HepG2 (cell line): Measurements from ENCODE around the gene AFF4. TPM values are rescaled to one million over a fixed set of nuclear protein-coding genes. Genes with fewer than 3 reads are reported as not detected.

ENCODE experiments used
- ATAC-seq: fragments of 200-7000 bp; cut with Tn5 transposase; 3 replicates; pipeline ENCODE4 v1.9.1; 2020; ENCODE audit warnings: mild to moderate bottlenecking, moderate library complexity
- BruUV-seq: library from RNA; stranded (reverse); fragments of 400-500 nt; replicated peaks from 2 replicates; lab custom pipeline; 2021; lab: Mats Ljungman, UMichigan
- CTCF ChIA-PET: fragments of 300-600 bp; formaldehyde crosslinking; extraction: SDS; loops from one replicate; lab custom pipeline; 2021; ENCODE audit warnings: low total read pairs, inconsistent platforms, low intra/inter-chr PET ratio; lab: Yijun Ruan, JAX
- POLR2A ChIA-PET: fragments of 350-600 bp; sonication (Branson Sonifier 250); formaldehyde crosslinking; loops from one replicate; lab custom pipeline; 2020; ENCODE audit warnings: antibody characterized with exemption, inconsistent platforms; lab: Yijun Ruan, JAX
- DNase-seq: peaks from one replicate; pipeline ENCODE4 v3.0.0-alpha.2; 2015; ENCODE audit warnings: low spot score
- FAIRE-seq: peaks from 3 replicates; lab custom pipeline; 2011; peaks lifted over from hg19 to GRCh38; lab: Jason Lieb, UNC
- H2AFZ ChIP-seq: one replicate; pipeline ENCODE4 v1.6.1; 2011; ENCODE audit warnings: low read length, inconsistent platforms
- H3K27ac ChIP-seq: fragments of 300-600 bp; 3 replicates; pipeline ENCODE4 v1.8.0; 2011; ENCODE audit warnings: mixed run types, mild to moderate bottlenecking, mixed read lengths, low read length, inconsistent platforms; ENCODE audit not compliant: insufficient read depth; ENCODE audit errors: extremely low read length
- H3K27me3 ChIP-seq, 2 experiments: fragments of 200-600 bp in 1 of 2; 2 replicates in 1 of 2; 3 replicates in 1 of 2; pipeline versions ENCODE4 v1.6.0 to v1.8.0; 2011; ENCODE audit warnings: low read length in 2 of 2, mild to moderate bottlenecking in 2 of 2, moderate library complexity in 2 of 2, inconsistent platforms in 1 of 2; ENCODE audit not compliant: insufficient read depth in 2 of 2, control insufficient read depth in 1 of 2
- H3K36me3 ChIP-seq, 2 experiments: fragments of 200-600 bp in 1 of 2; replicated peaks in 1 of 2; 2 replicates in 1 of 2; 3 replicates in 1 of 2; pipeline versions ENCODE4 v1.5.1 to v1.8.0; 2011; ENCODE audit warnings: low read length in 2 of 2, inconsistent platforms in 1 of 2; ENCODE audit not compliant: insufficient read depth in 2 of 2, control insufficient read depth in 1 of 2
- H3K4me1 ChIP-seq: 2 replicates; pipeline ENCODE4 v1.5.1; 2012; ENCODE audit warnings: low read length, inconsistent platforms; ENCODE audit not compliant: insufficient read depth
- H3K4me2 ChIP-seq: 2 replicates; pipeline ENCODE4 v1.6.0; 2011; ENCODE audit warnings: low read depth, low read length, inconsistent platforms
- H3K4me3 ChIP-seq, 3 experiments: fragments of 200-600 bp in 1 of 3; sonication (generic), shearing (Covaris generic) in 1 of 3; replicated peaks in 1 of 3; 2 replicates each; pipeline ENCODE4 v1.5.1; 2011 to 2016; ENCODE audit warnings: low read length in 3 of 3, inconsistent platforms in 2 of 3, low read depth in 2 of 3, mild to moderate bottlenecking in 2 of 3, control low read depth in 1 of 3, mixed read lengths in 1 of 3; ENCODE audit not compliant: insufficient read depth in 1 of 3
- H3K79me2 ChIP-seq: one replicate; pipeline ENCODE4 v1.6.1; 2011; ENCODE audit warnings: low read length, inconsistent platforms; ENCODE audit not compliant: insufficient read depth
- H3K9ac ChIP-seq: 2 replicates; pipeline ENCODE4 v1.6.0; 2011; ENCODE audit warnings: mild to moderate bottlenecking, low read depth, low read length, inconsistent platforms; ENCODE audit not compliant: insufficient read depth
- H3K9me3 ChIP-seq: 2 replicates; pipeline ENCODE4 v1.5.1; 2012; ENCODE audit warnings: mild to moderate bottlenecking, low read length
- H4K20me1 ChIP-seq: 2 replicates; pipeline ENCODE4 v1.6.0; 2011; ENCODE audit warnings: inconsistent platforms, mild to moderate bottlenecking, low read length, moderate library complexity; ENCODE audit not compliant: insufficient read depth
- BCL6 ChIP-seq: IDR thresholded peaks from 2 replicates; pipeline ENCODE4 v1.6.1; 2016; ENCODE audit warnings: missing genetic modification reagents, missing compliant biosample characterization
- GATAD1 ChIP-seq: IDR thresholded peaks from 2 replicates; pipeline ENCODE4 v1.6.1; 2016; ENCODE audit warnings: missing genetic modification reagents, missing compliant biosample characterization
- MAZ ChIP-seq, 2 experiments: sonication (generic) in 1 of 2; formaldehyde crosslinking in 1 of 2; IDR thresholded peaks; 2 replicates each; pipeline versions ENCODE4 v1.5.0 to v1.6.1; 2012 to 2020; ENCODE audit warnings: low read depth in 2 of 2, mild to moderate bottlenecking in 2 of 2, borderline replicate concordance in 1 of 2, improper control_type of control experiment in 1 of 2, low read length in 1 of 2, missing genetic modification reagents in 1 of 2, moderate library complexity in 1 of 2
- NFE2L1 ChIP-seq: sonication (generic); formaldehyde crosslinking; IDR thresholded peaks from 2 replicates; pipeline ENCODE4 v1.4.0; 2020; ENCODE audit warnings: missing genetic modification reagents, mild to moderate bottlenecking, borderline replicate concordance
- PAX8 ChIP-seq: sonication (generic); formaldehyde crosslinking; IDR thresholded peaks from 2 replicates; pipeline ENCODE4 v1.8.0; 2022; ENCODE audit warnings: mild to moderate bottlenecking, missing genetic modification reagents, borderline replicate concordance
- RFXANK ChIP-seq: IDR thresholded peaks from 2 replicates; pipeline ENCODE4 v1.6.1; 2016
- ZFP36L1 ChIP-seq: sonication (generic); formaldehyde crosslinking; IDR thresholded peaks from 2 replicates; pipeline ENCODE4 v1.8.0; 2022; ENCODE audit warnings: mild to moderate bottlenecking, missing genetic modification reagents, moderate library complexity
- ZNF589 ChIP-seq: sonication (generic); formaldehyde crosslinking; conservative IDR thresholded peaks from 2 replicates; pipeline ENCODE4 v1.8.0; 2022; ENCODE audit warnings: mild to moderate bottlenecking, moderate library complexity, missing genetic modification reagents
- ZNF605 ChIP-seq: sonication (generic); formaldehyde crosslinking; IDR thresholded peaks from 2 replicates; pipeline ENCODE4 v1.8.0; 2022; ENCODE audit warnings: mild to moderate bottlenecking, missing genetic modification reagents
- ZNF7 ChIP-seq: IDR thresholded peaks from 2 replicates; pipeline ENCODE4 v1.6.1; 2016; ENCODE audit warnings: missing biosample characterization, missing genetic modification reagents
- WGBS: methylation state at CpG from one replicate; pipeline ENCODE4 v1.1.6; 2017; ENCODE audit warnings: low lambda C conversion rate; 5-methylcytosine and 5-hydroxymethylcytosine counted together
- in situ Hi-C: cut with HindIII; loops from 2 replicates; pipeline ENCODE4 v1.10.0; 2017; ENCODE audit warnings: low pct_unique_long_range_greater_than_20kb; ENCODE audit not compliant: extremely low pct_ligation_motif_present
- intact Hi-C: fragments of 100-400 bp; cut with micrococcal nuclease; formaldehyde crosslinking; loops from one replicate; pipeline ENCODE4 v1.10.0; 2022; ENCODE audit not compliant: unreplicated experiment
- polyA plus RNA-seq, 8 experiments: library from polyadenylated mRNA; depleted of rRNA in 3 of 8; stranded (reverse) in 7 of 8; unstranded in 1 of 8; fragments of >200 nt; fragmentation: Illumina TruSeq in 4 of 8; extraction: Trizol in 4 of 8; gene quantifications; 2 replicates each; pipeline versions ENCODE4 v1.2.1 to v1.2.3, GENCODE V29; 2011 to 2016; ENCODE audit warnings: low read depth in 4 of 8, missing spikeins in 1 of 8, mixed read lengths in 1 of 8; ENCODE audit not compliant: insufficient read depth in 1 of 8
- total RNA-seq, 5 experiments: library from RNA; depleted of rRNA; stranded (reverse); fragments of >200 nt; fragmentation: Illumina TruSeq; extraction: Trizol; gene quantifications; 2 replicates each; pipeline ENCODE4 v1.2.3, GENCODE V29; 2016; ENCODE audit warnings: low read depth in 1 of 5
- TF ChIP-seq, protein P1 (sequence below): sonication (generic); formaldehyde crosslinking; IDR thresholded peaks from 2 replicates; pipeline ENCODE4 v1.4.0; 2020; ENCODE audit warnings: missing genetic modification reagents, borderline replicate concordance

AFF4 gene
- total and polyA plus RNA-seq, 2 of the 13 experiments (the other 11 are each of a cell fraction or from before 2014, with no cell fraction given): 22.1 to 25.5 TPM

DNA sequence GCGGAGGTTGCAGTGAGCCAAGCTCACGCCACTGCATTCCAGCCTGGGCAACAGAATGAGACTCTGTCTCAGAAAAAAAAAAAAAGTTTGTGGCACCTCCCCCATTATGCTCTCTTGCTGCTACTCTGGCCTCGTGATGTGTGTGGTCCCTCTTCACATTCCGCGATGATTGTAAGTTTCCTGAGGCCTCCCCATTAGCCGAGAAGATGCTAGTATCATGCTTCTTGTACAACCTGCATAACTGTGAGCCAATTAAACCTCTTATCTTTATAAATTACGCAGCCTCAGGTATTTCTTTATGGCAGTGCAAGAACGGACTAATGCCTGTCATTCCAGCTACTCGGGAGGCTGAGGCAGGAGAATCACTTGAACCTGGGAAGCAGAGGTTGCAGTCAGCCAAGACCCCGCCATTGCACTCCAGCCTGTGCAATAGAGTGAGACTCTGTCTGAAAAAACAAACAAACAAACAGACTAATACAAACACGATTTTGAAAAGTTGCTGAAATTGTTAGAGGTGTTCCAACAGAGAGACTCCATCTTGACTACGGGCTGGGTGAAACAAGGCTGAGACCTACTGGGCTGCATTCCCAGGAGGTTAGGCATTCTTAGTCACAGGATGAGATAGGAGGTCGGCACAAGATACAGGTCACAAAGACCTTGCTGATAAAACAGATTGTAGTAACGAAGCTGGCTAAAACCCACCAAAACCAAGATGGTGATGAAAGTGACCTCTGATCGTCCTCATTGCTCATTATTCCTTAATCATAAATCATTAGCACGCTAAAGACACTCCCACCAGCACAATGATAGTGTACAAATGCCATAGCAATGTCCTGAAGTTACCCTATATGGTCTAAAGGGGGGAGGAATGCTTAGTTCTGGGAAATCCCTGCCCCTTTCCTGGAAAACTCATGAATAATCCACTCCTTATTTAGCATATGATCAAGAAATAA is 8.3 kb upstream of the AFF4 start:
- Histone ChIP-seq H4K20me1 (no peaks in the 10 kb centered on the region), H3K36me3 (no peaks in the 10 kb centered on the region), H2AFZ (peak overlapping the region; percentile 72), H3K4me2 (peak overlapping the region; percentile 53), H3K9ac (no peak overlapping the region), H3K4me3 (no peak overlapping the region; a peak in 1 of 6 replicates), H3K9me3 (no peaks in the 10 kb centered on the region), H3K27ac (no peak overlapping the region), H3K27me3 (no peaks in the 10 kb centered on the region; a peak in 1 of 5 replicates), H3K4me1 (peaks cover 17% of the 10 kb centered on the region)
- peak; percentile 49; the same call in 2 of the 3 replicates for ATAC-seq
- intact Hi-C loops: no loop called here
- DNase-seq: no peak
- CTCF ChIA-PET: no interaction called here
- 58% methylated on average over 16 of the region's 16 CpGs for WGBS
- FAIRE-seq: no peak
- BruUV-seq: no TSS peak
- 0 out of 2 replicates have a peak, but pooled peaks have one; percentile 37 for TF ChIP-seq BCL6
- TF ChIP-seq ZFP36L1 (CRISPR knock-in tag): no peak
- no peak for TF ChIP-seq NFE2L1 (CRISPR knock-in tag)
- TF ChIP-seq ZNF7 (CRISPR knock-in tag): peak; percentile 78
- TF ChIP-seq MAZ (IDR thresholded peaks at IDR 0.05; ENCODE audit: borderline replicate concordance, low read depth, low read length): no peak
- TF ChIP-seq MAZ (CRISPR knock-in tag; IDR thresholded peaks at IDR 0.05; ENCODE audit: low read depth): no peak
- no peak for TF ChIP-seq ZNF605 (CRISPR knock-in tag)
- TF ChIP-seq RFXANK: no peak
- TF ChIP-seq, protein P1, sequence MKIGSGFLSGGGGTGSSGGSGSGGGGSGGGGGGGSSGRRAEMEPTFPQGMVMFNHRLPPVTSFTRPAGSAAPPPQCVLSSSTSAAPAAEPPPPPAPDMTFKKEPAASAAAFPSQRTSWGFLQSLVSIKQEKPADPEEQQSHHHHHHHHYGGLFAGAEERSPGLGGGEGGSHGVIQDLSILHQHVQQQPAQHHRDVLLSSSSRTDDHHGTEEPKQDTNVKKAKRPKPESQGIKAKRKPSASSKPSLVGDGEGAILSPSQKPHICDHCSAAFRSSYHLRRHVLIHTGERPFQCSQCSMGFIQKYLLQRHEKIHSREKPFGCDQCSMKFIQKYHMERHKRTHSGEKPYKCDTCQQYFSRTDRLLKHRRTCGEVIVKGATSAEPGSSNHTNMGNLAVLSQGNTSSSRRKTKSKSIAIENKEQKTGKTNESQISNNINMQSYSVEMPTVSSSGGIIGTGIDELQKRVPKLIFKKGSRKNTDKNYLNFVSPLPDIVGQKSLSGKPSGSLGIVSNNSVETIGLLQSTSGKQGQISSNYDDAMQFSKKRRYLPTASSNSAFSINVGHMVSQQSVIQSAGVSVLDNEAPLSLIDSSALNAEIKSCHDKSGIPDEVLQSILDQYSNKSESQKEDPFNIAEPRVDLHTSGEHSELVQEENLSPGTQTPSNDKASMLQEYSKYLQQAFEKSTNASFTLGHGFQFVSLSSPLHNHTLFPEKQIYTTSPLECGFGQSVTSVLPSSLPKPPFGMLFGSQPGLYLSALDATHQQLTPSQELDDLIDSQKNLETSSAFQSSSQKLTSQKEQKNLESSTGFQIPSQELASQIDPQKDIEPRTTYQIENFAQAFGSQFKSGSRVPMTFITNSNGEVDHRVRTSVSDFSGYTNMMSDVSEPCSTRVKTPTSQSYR (CRISPR knock-in tag): peak; percentile 33; the same call in 1 of the 2 replicates
- no peak for TF ChIP-seq PAX8
- TF ChIP-seq ZNF589 (CRISPR knock-in tag): no peak
- no peak for TF ChIP-seq GATAD1 (CRISPR knock-in tag)
- TF ChIP-seq, all 625 proteins: peak for 3
- POLR2A ChIA-PET: interaction anchor here (1.3 to 3.8 kb wide), 2 partner anchors 8 to 80 kb away, joined by 3 to 20 read pairs; partner anchors contain the start of genes AFF4 and HSPA4
- no peaks in the 10 kb centered on the region for H3K79me2 ChIP-seq
- in situ Hi-C loops: no loop called here
